HL-60 (cell line): ENCODE results near the gene BMP6.

Source experiments
- CTCF ChIP-seq: IDR thresholded peaks from one replicate; pipeline ENCODE4 v1.5.1; 2011; ENCODE audit warnings: low read length, control low read depth, inconsistent platforms; ENCODE audit not compliant: insufficient read depth
- POLR2AphosphoS5 ChIP-seq: IDR thresholded peaks from 2 replicates; pipeline ENCODE4 v1.6.1; 2012; ENCODE audit warnings: low read depth

- TF ChIP-seq CTCF (no peak), POLR2AphosphoS5 (no peak)
Measured at GRCh38 chr6:7879043-7879442, 153.1 kb downstream of the BMP6 start.
